ENCODE results near the gene CMTR1.

The CMTR1 gene

GRCh38 chr6:37449984-37450383 lies 17.0 kb downstream of the CMTR1 start:
- DNase-seq (ENCODE audit: low spot score): no peak
- no peak for TF ChIP-seq CTCF (IDR thresholded peaks at IDR 0.05; ENCODE audit: borderline replicate concordance, control extremely low read depth, extremely low read depth, insufficient read depth, missing control alignments)
- in situ Hi-C loops (cut with MboI; ENCODE audit: low sequenced_read_pairs, unreplicated experiment): no loop called here

- no peak for TF ChIP-seq CTCF (IDR thresholded peaks at IDR 0.05; ENCODE audit: borderline replicate concordance, control extremely low read depth, extremely low read depth, insufficient read depth, missing control alignments)
- in situ Hi-C loops (cut with MboI; ENCODE audit: low sequenced_read_pairs, unreplicated experiment): no loop called here
- DNase-seq (ENCODE audit: low spot score): no peak
Observed at GRCh38 chr6:37451441-37452193, 18.6 kb downstream of the CMTR1 start.

GRCh38 chr6:37452522-37452921 lies 19.5 kb downstream of the CMTR1 start:
- no peak for TF ChIP-seq CTCF (IDR thresholded peaks at IDR 0.05; ENCODE audit: borderline replicate concordance, control extremely low read depth, extremely low read depth, insufficient read depth, missing control alignments)
- in situ Hi-C loops (cut with MboI; ENCODE audit: low sequenced_read_pairs, unreplicated experiment): no loop called here
- no peak for DNase-seq (ENCODE audit: low spot score)

GRCh38 chr6:37454420-37455140 lies 21.6 kb downstream of the CMTR1 start:
- DNase-seq (ENCODE audit: low spot score): no peak
- in situ Hi-C loops (cut with MboI; ENCODE audit: low sequenced_read_pairs, unreplicated experiment): no loop called here
- no peak for TF ChIP-seq CTCF (IDR thresholded peaks at IDR 0.05; ENCODE audit: borderline replicate concordance, control extremely low read depth, extremely low read depth, insufficient read depth, missing control alignments)

GRCh38 chr6:37456126-37456525 lies 23.1 kb downstream of the CMTR1 start:
- DNase-seq (ENCODE audit: low spot score): no peak
- in situ Hi-C loops (cut with MboI; ENCODE audit: low sequenced_read_pairs, unreplicated experiment): no loop called here
- TF ChIP-seq CTCF (IDR thresholded peaks at IDR 0.05; ENCODE audit: borderline replicate concordance, control extremely low read depth, extremely low read depth, insufficient read depth, missing control alignments): no peak

- TF ChIP-seq CTCF (IDR thresholded peaks at IDR 0.05; ENCODE audit: borderline replicate concordance, control extremely low read depth, extremely low read depth, insufficient read depth, missing control alignments): no peak
- in situ Hi-C loops (cut with MboI; ENCODE audit: low sequenced_read_pairs, unreplicated experiment): no loop called here
- DNase-seq (ENCODE audit: low spot score): no peak
Observed at GRCh38 chr6:37456816-37457560, 24.0 kb downstream of the CMTR1 start.
